ENCODE results near the gene SPPL3.
"Not testable (repeated sequence)": the region's sequence is repeated elsewhere in the genome, so short reads cannot be mapped to it uniquely, and the experiment has no call there.

The SPPL3 gene

GRCh38 chr12:120920178-120920577 lies 16.0 kb upstream of the SPPL3 start:
- DNase-seq (ENCODE audit: low spot score): no peak

GRCh38 chr12:120917748-120918147 lies 13.6 kb upstream of the SPPL3 start:
- no peak for DNase-seq (ENCODE audit: low spot score)

GRCh38 chr12:120916561-120916960 lies 12.4 kb upstream of the SPPL3 start:
- DNase-seq (ENCODE audit: low spot score): no peak

- no peak for DNase-seq (ENCODE audit: low spot score)
Measured at GRCh38 chr12:120914794-120915193, 10.6 kb upstream of the SPPL3 start.

GRCh38 chr12:120909633-120910298 lies 5.6 kb upstream of the SPPL3 start:
- DNase-seq (ENCODE audit: low spot score): no peak

- no peak for DNase-seq (ENCODE audit: low spot score)
Measured at GRCh38 chr12:120905856-120906384, 1.8 kb upstream of the SPPL3 start.

- DNase-seq (ENCODE audit: low spot score): peak; percentile 78
Measured at GRCh38 chr12:120903412-120904196, 554 bp downstream of the SPPL3 start.

- DNase-seq (ENCODE audit: low spot score): no peak
Measured at GRCh38 chr12:120902846-120903411, 1.2 kb downstream of the SPPL3 start.

- DNase-seq (ENCODE audit: low spot score): no peak
Measured at GRCh38 chr12:120901818-120902217, 2.3 kb downstream of the SPPL3 start.

GRCh38 chr12:120901101-120901500 lies 3.1 kb downstream of the SPPL3 start:
- not testable (repeated sequence) for DNase-seq (ENCODE audit: low spot score)

- DNase-seq (ENCODE audit: low spot score): no peak
Measured at GRCh38 chr12:120895532-120895931, 8.6 kb downstream of the SPPL3 start.

- DNase-seq (ENCODE audit: low spot score): no peak
Measured at GRCh38 chr12:120892265-120892664, 11.9 kb downstream of the SPPL3 start.

- no peak for DNase-seq (ENCODE audit: low spot score)
Measured at GRCh38 chr12:120890963-120891362, 13.2 kb downstream of the SPPL3 start.

GRCh38 chr12:120887253-120888043 lies 16.7 kb downstream of the SPPL3 start:
- DNase-seq (ENCODE audit: low spot score): no peak

GRCh38 chr12:120886199-120887018 lies 17.7 kb downstream of the SPPL3 start:
- no peak for DNase-seq (ENCODE audit: low spot score)

- DNase-seq (ENCODE audit: low spot score): no peak
Measured at GRCh38 chr12:120885521-120885920, 18.6 kb downstream of the SPPL3 start.

- no peak for DNase-seq (ENCODE audit: low spot score)
Measured at GRCh38 chr12:120884644-120885043, 19.5 kb downstream of the SPPL3 start.

GRCh38 chr12:120882055-120882555 lies 22.1 kb downstream of the SPPL3 start:
- no peak for DNase-seq (ENCODE audit: low spot score)

- no peak for DNase-seq (ENCODE audit: low spot score)
Measured at GRCh38 chr12:120879718-120880300, 24.3 kb downstream of the SPPL3 start.

- no peak for DNase-seq (ENCODE audit: low spot score)
Measured at GRCh38 chr12:120879102-120879501, 25.1 kb downstream of the SPPL3 start.
